NCI-H2107 treated with DMSO at 0.1 percent for 48 hours (cell line): Measurements from ENCODE around the gene CDC25C.
A peak's percentile ranks its signal among the peaks of the same experiment; 100 is the strongest.

Experiments
- DNase-seq: peaks from one replicate; lab custom pipeline; 2025; ENCODE audit not compliant: unreplicated experiment; lab: John Stamatoyannopoulos, UW

The CDC25C gene

GRCh38 chr5:138331449-138332368 lies at the start of gene CDC25C:
CDC25C (minus strand) TSS chr5:138331804; CDS start chr5:138331180, 624 bp downstream.
- peak; percentile 93 for DNase-seq

GRCh38 chr5:138372653-138373052 lies 41.0 kb upstream of the CDC25C start:
- no peak for DNase-seq

GRCh38 chr5:138372225-138372624 lies 40.6 kb upstream of the CDC25C start:
- no peak for DNase-seq

GRCh38 chr5:138371454-138371853 lies 39.9 kb upstream of the CDC25C start:
- no peak for DNase-seq

GRCh38 chr5:138370537-138370936 lies 38.9 kb upstream of the CDC25C start:
- no peak for DNase-seq

GRCh38 chr5:138369706-138370105 lies 38.1 kb upstream of the CDC25C start:
- DNase-seq = no peak

- DNase-seq = no peak
Measured at GRCh38 chr5:138369261-138369660, 37.7 kb upstream of the CDC25C start.

- DNase-seq = no peak
Measured at GRCh38 chr5:138366632-138367382, 35.2 kb upstream of the CDC25C start.

- no peak for DNase-seq
Measured at GRCh38 chr5:138364576-138364975, 33.0 kb upstream of the CDC25C start.

- no peak for DNase-seq
Measured at GRCh38 chr5:138360941-138361452, 29.4 kb upstream of the CDC25C start.

- no peak for DNase-seq
Measured at GRCh38 chr5:138359621-138360020, 28.0 kb upstream of the CDC25C start.

GRCh38 chr5:138354926-138355378 lies 23.3 kb upstream of the CDC25C start:
- no peak for DNase-seq

- DNase-seq = no peak
Measured at GRCh38 chr5:138354387-138354786, 22.8 kb upstream of the CDC25C start.

GRCh38 chr5:138353560-138354080 lies 22.0 kb upstream of the CDC25C start:
- DNase-seq = no peak

GRCh38 chr5:138352722-138353559 lies 21.3 kb upstream of the CDC25C start:
- no peak for DNase-seq

- peak; percentile 42 for DNase-seq
Measured at GRCh38 chr5:138352071-138352721, 20.6 kb upstream of the CDC25C start, which contains the start of gene KDM3B. KDM3B (plus strand) TSS chr5:138352685; CDS start chr5:138352796, 111 bp downstream.

GRCh38 chr5:138351517-138351916 lies 19.9 kb upstream of the CDC25C start:
- no peak for DNase-seq

GRCh38 chr5:138351056-138351455 lies 19.5 kb upstream of the CDC25C start:
- no peak for DNase-seq

GRCh38 chr5:138350563-138350890 lies 18.9 kb upstream of the CDC25C start:
- no peak for DNase-seq
